SK-N-SH treated with all-trans-retinoic acid at 6 μM for 48 hours (cell line): ENCODE data around the gene CDK5.
"Not testable (repeated sequence)": the region's sequence is repeated elsewhere in the genome, so short reads cannot be mapped to it uniquely, and the experiment has no call there.

Experiments used
- ATAC-seq: fragments of 200-7000 bp; cut with Tn5 transposase; 3 replicates; pipeline ENCODE4 v1.9.1; 2020; ENCODE audit warnings: mild to moderate bottlenecking, moderate library complexity
- ARNTL ChIP-seq: fragments of 450-650 bp; formaldehyde crosslinking; IDR thresholded peaks from 2 replicates; pipeline ENCODE4 v1.5.0; 2020; ENCODE audit warnings: low read depth, mild to moderate bottlenecking, moderate library complexity, borderline replicate concordance
- BACH2 ChIP-seq: fragments of 250-450 bp; sonication (Bioruptor Pico); IDR thresholded peaks from 2 replicates; pipeline ENCODE4 v1.9.0; 2021; ENCODE audit warnings: mild to moderate bottlenecking, borderline replicate concordance
- CREB5 ChIP-seq: fragments of 250-450 bp; sonication (Bioruptor Pico); IDR thresholded peaks from 2 replicates; pipeline ENCODE4 v1.5.1; 2020; ENCODE audit warnings: low read depth, mild to moderate bottlenecking, moderate library complexity
- CSDC2 ChIP-seq: fragments of 250-450 bp; sonication (Bioruptor Pico); IDR thresholded peaks from 2 replicates; pipeline ENCODE4 v1.5.0; 2020; ENCODE audit warnings: mild to moderate bottlenecking, moderate library complexity
- CSRNP3 ChIP-seq: fragments of 250-450 bp; sonication (Bioruptor Pico); IDR thresholded peaks from 2 replicates; pipeline ENCODE4 v1.5.1; 2021; ENCODE audit warnings: mild to moderate bottlenecking, moderate library complexity
- ESRRG ChIP-seq: fragments of 250-450 bp; sonication (Bioruptor Pico); IDR thresholded peaks from 2 replicates; pipeline ENCODE4 v1.6.1; 2021; ENCODE audit warnings: mild to moderate bottlenecking
- GLIS3 ChIP-seq: fragments of 250-450 bp; sonication (Bioruptor Pico); IDR thresholded peaks from 2 replicates; pipeline ENCODE4 v1.5.0; 2020; ENCODE audit warnings: mild to moderate bottlenecking, moderate library complexity
- ISL1 ChIP-seq: fragments of 250-450 bp; sonication (Bioruptor Pico); IDR thresholded peaks from 2 replicates; pipeline ENCODE4 v2.1.2; 2022; ENCODE audit warnings: mild to moderate bottlenecking, moderate library complexity
- OSR1 ChIP-seq: fragments of 250-450 bp; sonication (Bioruptor Pico); IDR thresholded peaks from 2 replicates; pipeline ENCODE4 v1.8.0; 2022; ENCODE audit warnings: moderate library complexity, mild to moderate bottlenecking, inconsistent platforms
- PATZ1 ChIP-seq: fragments of 250-450 bp; sonication (Bioruptor Pico); IDR thresholded peaks from 2 replicates; pipeline ENCODE4 v1.8.0; 2020; ENCODE audit warnings: mild to moderate bottlenecking, moderate library complexity, borderline replicate concordance
- POU6F1 ChIP-seq: fragments of 250-450 bp; sonication (Bioruptor Pico); IDR thresholded peaks from 2 replicates; pipeline ENCODE4 v1.8.0; 2021; ENCODE audit warnings: low read depth, mild to moderate bottlenecking, moderate library complexity, borderline replicate concordance
- PPARA ChIP-seq: fragments of 250-450 bp; sonication (Bioruptor Pico); IDR thresholded peaks from 2 replicates; pipeline ENCODE4 v1.5.0; 2020; ENCODE audit warnings: mild to moderate bottlenecking, borderline replicate concordance
- RARB ChIP-seq: fragments of 250-450 bp; sonication (Bioruptor Pico); IDR thresholded peaks from 2 replicates; pipeline ENCODE4 v1.8.0; 2021; ENCODE audit warnings: mild to moderate bottlenecking, moderate library complexity
- TOX ChIP-seq: fragments of 250-450 bp; sonication (Bioruptor Pico); IDR thresholded peaks from 2 replicates; pipeline ENCODE4 v1.8.0; 2021; ENCODE audit warnings: mild to moderate bottlenecking, moderate library complexity, borderline replicate concordance
- TSHZ2 ChIP-seq: fragments of 250-450 bp; sonication (Bioruptor Pico); IDR thresholded peaks from 2 replicates; pipeline ENCODE4 v1.5.0; 2020; ENCODE audit warnings: mild to moderate bottlenecking, moderate library complexity
- ZC3H10 ChIP-seq: fragments of 250-450 bp; sonication (Bioruptor Pico); IDR thresholded peaks from 2 replicates; pipeline ENCODE4 v1.5.1; 2021; ENCODE audit warnings: mild to moderate bottlenecking, moderate library complexity
- ZFP3 ChIP-seq: fragments of 250-450 bp; sonication (Bioruptor Pico); IDR thresholded peaks from 2 replicates; pipeline ENCODE4 v1.5.0; 2020; ENCODE audit warnings: mild to moderate bottlenecking, moderate library complexity
- ZFP30 ChIP-seq: fragments of 450-650 bp; formaldehyde crosslinking; IDR thresholded peaks from 2 replicates; pipeline ENCODE4 v1.5.0; 2022; ENCODE audit warnings: mild to moderate bottlenecking, moderate library complexity
- ZNF565 ChIP-seq: fragments of 450-650 bp; formaldehyde crosslinking; conservative IDR thresholded peaks from 2 replicates; pipeline ENCODE4 v1.5.0; 2020; ENCODE audit warnings: low read depth, mild to moderate bottlenecking, moderate library complexity
- ZNF70 ChIP-seq: fragments of 450-650 bp; formaldehyde crosslinking; IDR thresholded peaks from 2 replicates; pipeline ENCODE4 v1.5.0; 2020; ENCODE audit warnings: mild to moderate bottlenecking, moderate library complexity
- ZNF8 ChIP-seq: fragments of 450-650 bp; formaldehyde crosslinking; IDR thresholded peaks from 2 replicates; pipeline ENCODE4 v1.5.0; 2020; ENCODE audit warnings: mild to moderate bottlenecking, moderate library complexity

The CDK5 gene

DNA sequence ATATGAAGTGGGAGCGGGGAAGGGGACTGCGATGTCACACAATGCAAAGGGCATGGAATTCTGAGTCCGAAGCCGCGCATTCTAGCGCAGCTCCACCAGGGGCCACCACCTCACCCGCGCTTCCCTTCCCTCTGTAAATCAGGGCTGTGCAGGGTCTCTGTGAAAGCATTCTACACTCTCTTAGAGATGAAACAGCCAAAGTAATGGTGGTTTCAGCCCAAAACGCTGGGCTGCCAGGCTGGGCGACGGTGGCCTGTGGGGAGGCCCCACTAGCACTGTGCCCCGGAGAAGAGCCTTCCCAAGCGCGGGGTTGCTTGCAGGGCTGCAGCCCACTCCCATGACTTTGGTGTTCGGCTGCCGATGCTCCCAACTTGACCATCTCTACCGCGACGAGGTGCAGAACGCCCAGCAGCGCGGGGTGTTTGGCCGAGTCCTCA lies 44.8 kb downstream of the CDK5 start:
- ATAC-seq: peak; percentile 90
- TF ChIP-seq CREB5 (CRISPR knock-in tag) (no peak), TSHZ2 (CRISPR knock-in tag) (0 out of 2 replicates have a peak, but pooled peaks have one; percentile 33)

- no peak for ATAC-seq
- TF ChIP-seq CREB5 (CRISPR knock-in tag) (no peak), TOX (CRISPR knock-in tag) (no peak), ZNF8 (no peak), PPARA (CRISPR knock-in tag) (no peak), ZFP30 (CRISPR knock-in tag) (no peak), CSDC2 (CRISPR knock-in tag) (no peak), ZC3H10 (no peak), RARB (CRISPR knock-in tag) (no peak), OSR1 (CRISPR knock-in tag) (no peak), ISL1 (CRISPR knock-in tag) (no peak), ZNF70 (no peak), ESRRG (no peak), ZFP3 (CRISPR knock-in tag) (no peak), GLIS3 (CRISPR knock-in tag) (no peak), BACH2 (CRISPR knock-in tag) (no peak)
Measured at GRCh38 chr7:151012031-151012692, 45.5 kb downstream of the CDK5 start.

DNA sequence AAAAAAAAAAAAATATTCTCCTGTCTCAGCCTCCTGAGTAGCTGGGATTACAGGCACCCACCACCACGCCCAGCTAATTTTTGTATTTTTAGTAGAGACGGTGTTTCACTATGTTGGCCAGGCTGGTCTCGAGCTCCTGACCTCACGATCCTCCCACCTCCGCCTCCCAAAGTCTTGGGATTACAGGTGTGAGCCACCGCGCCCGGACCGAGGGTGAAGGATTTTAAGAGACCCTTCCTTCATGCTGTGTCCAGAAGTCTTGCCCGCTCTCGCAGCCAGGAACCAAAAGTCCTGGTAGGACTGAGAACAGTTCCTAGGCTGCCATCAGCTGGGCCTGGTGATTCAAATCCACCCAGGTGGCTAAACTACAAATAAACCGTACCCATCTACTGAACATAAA lies 46.1 kb downstream of the CDK5 start:
- not testable (repeated sequence) for ATAC-seq

DNA sequence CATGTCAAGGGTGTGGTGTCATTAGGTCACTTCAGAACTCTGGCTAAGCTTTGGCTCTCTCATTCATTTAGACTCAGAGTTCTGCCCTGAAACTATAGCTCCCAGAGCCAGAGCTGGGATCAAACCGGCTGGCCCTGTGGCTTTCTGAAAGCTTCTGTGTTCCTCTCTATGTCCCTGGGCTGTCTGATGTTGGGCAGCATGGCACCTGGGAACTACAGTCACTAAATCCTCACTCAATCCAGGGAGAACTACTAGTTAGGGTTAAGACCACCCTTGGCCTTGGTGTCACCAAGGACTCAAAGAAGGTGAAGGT lies 46.6 kb downstream of the CDK5 start:
- ATAC-seq: no peak
- no peak for TF ChIP-seq CSRNP3
- no peak for TF ChIP-seq PPARA (CRISPR knock-in tag)
- no peak for TF ChIP-seq ZFP3 (CRISPR knock-in tag)
- TF ChIP-seq ESRRG: no peak
- no peak for TF ChIP-seq BACH2 (CRISPR knock-in tag)
- TF ChIP-seq RARB (CRISPR knock-in tag): no peak
- TF ChIP-seq ZNF565 (CRISPR knock-in tag): no peak
- TF ChIP-seq PATZ1 (CRISPR knock-in tag): no peak
- TF ChIP-seq POU6F1 (CRISPR knock-in tag): no peak
- TF ChIP-seq TSHZ2 (CRISPR knock-in tag): no peak
- no peak for TF ChIP-seq GLIS3 (CRISPR knock-in tag)
- TF ChIP-seq TOX (CRISPR knock-in tag): no peak
- TF ChIP-seq OSR1 (CRISPR knock-in tag): no peak
- no peak for TF ChIP-seq CSDC2 (CRISPR knock-in tag)
- no peak for TF ChIP-seq ARNTL (CRISPR knock-in tag)
